Neural progenitor cell (in vitro differentiated cells): ENCODE measurements around the gene SLC6A3. TPM values are rescaled to one million over a fixed set of nuclear protein-coding genes. Genes with fewer than 3 reads are reported as not detected.

Source experiments
- DNase-seq: peaks from one replicate; pipeline ENCODE4 v3.0.0-alpha.2; 2016; ENCODE audit warnings: low spot score
- H2AFZ ChIP-seq: fragments of 200-600 bp; sonication (generic); replicated peaks from 2 replicates; pipeline ENCODE4 v1.6.1; 2016; ENCODE audit warnings: antibody characterized with exemption
- H3F3A ChIP-seq: fragments of 200-600 bp; sonication (generic); 2 replicates; pipeline ENCODE4 v1.6.1; 2016; ENCODE audit warnings: antibody characterized with exemption, low read depth
- H3K27ac ChIP-seq: fragments of 200-600 bp; sonication (generic); 2 replicates; pipeline ENCODE4 v1.5.1; 2016; ENCODE audit warnings: mild to moderate bottlenecking
- H3K27me3 ChIP-seq: fragments of 200-600 bp; sonication (generic); 2 replicates; pipeline ENCODE4 v1.6.1; 2016; ENCODE audit warnings: mild to moderate bottlenecking, moderate library complexity
- H3K36me3 ChIP-seq: fragments of 200-600 bp; sonication (generic); 2 replicates; pipeline ENCODE4 v1.5.1; 2016
- H3K4me1 ChIP-seq: fragments of 200-600 bp; sonication (generic); 2 replicates; pipeline ENCODE4 v1.6.1; 2016; ENCODE audit warnings: mixed run types
- H3K4me2 ChIP-seq: fragments of 200-600 bp; sonication (generic); 2 replicates; pipeline ENCODE4 v1.6.1; 2016
- H3K4me3 ChIP-seq: fragments of 200-600 bp; sonication (generic); 2 replicates; pipeline ENCODE4 v1.5.1; 2016
- H3K79me2 ChIP-seq: fragments of 200-600 bp; sonication (generic); 2 replicates; pipeline ENCODE4 v1.6.1; 2016; ENCODE audit warnings: low read depth
- H3K9ac ChIP-seq: fragments of 200-600 bp; sonication (generic); 2 replicates; pipeline ENCODE4 v1.6.1; 2016
- H3K9me3 ChIP-seq: fragments of 200-600 bp; sonication (generic); 2 replicates; pipeline ENCODE4 v1.5.1; 2016; ENCODE audit warnings: low read depth
- H4K20me1 ChIP-seq: fragments of 200-600 bp; sonication (generic); 2 replicates; pipeline ENCODE4 v1.6.1; 2016; ENCODE audit warnings: low read depth
- H3K27ac Mint-ChIP-seq: 3 replicates; pipeline ENCODE4 v1.8.0; 2021; ENCODE audit warnings: mixed read lengths
- H3K27me3 Mint-ChIP-seq: 2 replicates; pipeline ENCODE4 v1.8.0; 2022; ENCODE audit warnings: low read depth, mild to moderate bottlenecking, inconsistent platforms, moderate library complexity, mixed read lengths; ENCODE audit not compliant: insufficient read depth
- H3K36me3 Mint-ChIP-seq: 3 replicates; pipeline ENCODE4 v1.8.0; 2021; ENCODE audit warnings: mixed read lengths
- H3K4me1 Mint-ChIP-seq: 3 replicates; pipeline ENCODE4 v1.8.0; 2021; ENCODE audit warnings: mixed read lengths
- H3K4me3 Mint-ChIP-seq: 3 replicates; pipeline ENCODE4 v1.8.0; 2021; ENCODE audit warnings: mild to moderate bottlenecking, moderate library complexity, mixed read lengths
- H3K9me3 Mint-ChIP-seq: 3 replicates; pipeline ENCODE4 v1.8.0; 2020; ENCODE audit warnings: mixed read lengths
- CTCF ChIP-seq: fragments of 200-600 bp; sonication (generic); IDR thresholded peaks from 2 replicates; pipeline ENCODE4 v1.5.1; 2017; ENCODE audit warnings: antibody characterized with exemption, mild to moderate bottlenecking
- EZH2 ChIP-seq: fragments of 200-600 bp; sonication (generic); IDR thresholded peaks from 2 replicates; pipeline ENCODE4 v1.6.1; 2017; ENCODE audit warnings: antibody characterized with exemption, mild to moderate bottlenecking, moderate library complexity
- EZH2phosphoT487 ChIP-seq: fragments of 200-600 bp; sonication (generic); IDR thresholded peaks from 2 replicates; pipeline ENCODE4 v1.6.1; 2017; ENCODE audit warnings: antibody characterized with exemption
- total RNA-seq: library from RNA; depleted of rRNA; stranded (reverse); fragments of >200 nt; gene quantifications from 2 replicates; pipeline ENCODE4 v1.2.3, GENCODE V29; 2015; ENCODE audit warnings: low replicate concordance

Gene SLC6A3
- total RNA-seq, 1 donor from 2014 or later: 0.32 TPM

DNA sequence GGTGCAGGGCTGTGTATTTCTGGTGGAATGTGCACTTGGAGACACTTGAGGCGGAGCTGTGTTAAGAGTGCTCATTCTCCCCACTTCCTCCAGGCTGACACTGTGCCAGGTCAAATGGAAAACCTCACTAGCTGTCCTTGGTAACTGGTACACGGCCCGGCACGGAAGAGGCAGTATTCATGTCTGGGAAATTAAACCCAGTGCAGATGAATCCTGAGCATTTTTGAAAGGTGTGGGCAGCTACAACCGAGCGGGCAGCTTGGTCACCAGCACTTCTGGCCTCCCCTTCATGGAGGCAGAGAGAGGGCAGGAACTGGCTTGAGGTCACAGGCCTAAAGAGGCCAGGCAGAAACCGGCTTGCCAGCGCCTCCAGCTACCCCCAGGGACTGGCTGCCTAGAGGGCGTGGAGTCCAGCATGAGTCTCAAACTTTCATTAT is 101.9 kb downstream of the SLC6A3 start:
- H3K79me2 ChIP-seq: peaks cover 32% of the 10 kb centered on the region
- peaks cover 7% of the 10 kb centered on the region for H4K20me1 ChIP-seq
- H3F3A ChIP-seq: no peaks in the 10 kb centered on the region
- TF ChIP-seq EZH2phosphoT487 (no peak), CTCF (no peak), EZH2 (no peak)
- Mint-ChIP-seq H3K27me3 (no peaks in the 10 kb centered on the region), H3K9me3 (no peaks in the 10 kb centered on the region), H3K4me1 (peaks cover 18% of the 10 kb centered on the region), H3K4me3 (peak overlapping the region; percentile 96), H3K36me3 (peaks cover 5% of the 10 kb centered on the region), H3K27ac (no peak overlapping the region)
- H3K4me2 ChIP-seq: peak overlapping the region; percentile 95
- no peak overlapping the region for H2AFZ ChIP-seq
- peak overlapping the region; percentile 92 for H3K4me3 ChIP-seq
- no peak overlapping the region for H3K9ac ChIP-seq
- no peaks in the 10 kb centered on the region for H3K9me3 ChIP-seq
- H3K27me3 ChIP-seq: no peaks in the 10 kb centered on the region
- peaks cover 10% of the 10 kb centered on the region for H3K4me1 ChIP-seq
- H3K36me3 ChIP-seq: no peaks in the 10 kb centered on the region
- DNase-seq: no peak
- H3K27ac ChIP-seq: no peak overlapping the region

Other genes starting within 250 kb of the SLC6A3 start
- gene SLC6A19, start 243.8 kb downstream of the SLC6A3 start, total RNA-seq: not detected in 2 replicates
- gene SLC6A18, start 220.1 kb downstream of the SLC6A3 start, total RNA-seq: not detected in 2 replicates
- gene TERT, start 150.4 kb downstream of the SLC6A3 start, total RNA-seq: 2.4 and 14.8 TPM in 2 replicates
- 74.8 and 79.9 TPM in 2 replicates for gene CLPTM1L, start 100.3 kb downstream of the SLC6A3 start, total RNA-seq
- gene LPCAT1, start 78.5 kb upstream of the SLC6A3 start, total RNA-seq: 76.5 and 108 TPM in 2 replicates